Endothelial cell of umbilical vein (primary cell): ENCODE data around the gene MARVELD3. TPM values are rescaled to one million over a fixed set of nuclear protein-coding genes. Genes with fewer than 3 reads are reported as not detected.

Experiments
- BruUV-seq: library from RNA; stranded (reverse); fragments of 400-500 nt; replicated peaks from 2 replicates; lab custom pipeline; 2021; lab: Mats Ljungman, UMichigan
- CTCF ChIA-PET: fragments of 300-600, 350-600 bp; sonication (Branson Sonifier 250); formaldehyde crosslinking; loops from one replicate; lab custom pipeline; 2021; ENCODE audit warnings: antibody characterized with exemption, inconsistent platforms; lab: Charles Lee
- POLR2A ChIA-PET: fragments of 300-600, 350-600 bp; sonication (Branson Sonifier 250); formaldehyde crosslinking; loops from one replicate; lab custom pipeline; 2021; ENCODE audit warnings: antibody characterized with exemption, inconsistent platforms; lab: Charles Lee
- DNase-seq: peaks from one replicate; pipeline ENCODE4 v3.0.0-alpha.2; 2011; ENCODE audit warnings: low read depth, low spot score
- FAIRE-seq: peaks from 2 replicates; lab custom pipeline; 2011; peaks lifted over from hg19 to GRCh38; lab: Jason Lieb, UNC
- H2AFZ ChIP-seq: 2 replicates; pipeline ENCODE4 v1.6.0; 2012; ENCODE audit warnings: low read depth, low read length, control low read depth, inconsistent platforms
- H3K27ac ChIP-seq: 2 replicates; pipeline ENCODE4 v1.5.1; 2011; ENCODE audit warnings: low read depth, mild to moderate bottlenecking, control low read depth, low read length, moderate library complexity; ENCODE audit not compliant: insufficient read depth
- H3K27me3 ChIP-seq, 2 experiments: 2 replicates each; pipeline versions ENCODE4 v1.6.0 to v1.6.1; 2011; ENCODE audit warnings: low read length in 2 of 2, mixed read lengths in 1 of 2; ENCODE audit not compliant: control insufficient read depth in 2 of 2, insufficient read depth in 2 of 2
- H3K36me3 ChIP-seq, 2 experiments: 2 replicates in 1 of 2; 3 replicates in 1 of 2; pipeline ENCODE4 v1.5.1; 2011; ENCODE audit warnings: low read length in 2 of 2, mild to moderate bottlenecking in 1 of 2, moderate library complexity in 1 of 2; ENCODE audit not compliant: control insufficient read depth in 2 of 2, insufficient read depth in 2 of 2; ENCODE audit errors: extremely low read depth in 1 of 2
- H3K4me1 ChIP-seq: 3 replicates; pipeline ENCODE4 v1.5.1; 2011; ENCODE audit warnings: mild to moderate bottlenecking, low read length; ENCODE audit not compliant: control insufficient read depth, insufficient read depth; ENCODE audit errors: extremely low read depth
- H3K4me2 ChIP-seq: 2 replicates; pipeline ENCODE4 v1.6.1; 2011; ENCODE audit warnings: low read length, control low read depth, mixed read lengths; ENCODE audit not compliant: insufficient read depth
- H3K4me3 ChIP-seq, 3 experiments: fragments of 200-600 bp in 1 of 3; sonication (generic), shearing (Covaris generic) in 1 of 3; replicated peaks in 1 of 3; 2 replicates each; pipeline ENCODE4 v1.5.1; 2011 to 2016; ENCODE audit warnings: control low read depth in 3 of 3, low read length in 3 of 3, mild to moderate bottlenecking in 2 of 3, inconsistent platforms in 1 of 3, low read depth in 1 of 3, moderate library complexity in 1 of 3; ENCODE audit not compliant: insufficient read depth in 1 of 3
- H3K79me2 ChIP-seq: 2 replicates; pipeline ENCODE4 v1.6.0; 2012; ENCODE audit warnings: low read length, inconsistent platforms; ENCODE audit not compliant: control insufficient read depth, insufficient read depth
- H3K9ac ChIP-seq: replicated peaks from 2 replicates; pipeline ENCODE3; 2011; ENCODE audit warnings: low read length, control low read depth; ENCODE audit not compliant: insufficient read depth; ENCODE audit errors: extremely low read depth
- H3K9me1 ChIP-seq: replicated peaks from 3 replicates; pipeline ENCODE4 v1.6.0; 2011; ENCODE audit warnings: mild to moderate bottlenecking, low read length; ENCODE audit not compliant: control insufficient read depth, insufficient read depth; ENCODE audit errors: extremely low read depth
- H3K9me3 ChIP-seq: replicated peaks from 2 replicates; pipeline ENCODE4 v1.5.1; 2012; ENCODE audit warnings: low read length, inconsistent platforms; ENCODE audit not compliant: control insufficient read depth, insufficient read depth
- H4K20me1 ChIP-seq: replicated peaks from 2 replicates; pipeline ENCODE3; 2011; ENCODE audit warnings: mild to moderate bottlenecking, low read length; ENCODE audit not compliant: control insufficient read depth, insufficient read depth; ENCODE audit errors: extremely low read depth
- EZH2 ChIP-seq: IDR thresholded peaks from 2 replicates; pipeline ENCODE4 v1.6.1; 2012; ENCODE audit warnings: borderline replicate concordance, low read depth, mild to moderate bottlenecking, moderate library complexity, low read length, inconsistent platforms; ENCODE audit not compliant: severe bottlenecking
- FOS ChIP-seq: IDR thresholded peaks from 2 replicates; pipeline ENCODE4 v1.6.1; 2011; ENCODE audit warnings: mild to moderate bottlenecking, low read length, moderate library complexity, borderline replicate concordance; ENCODE audit not compliant: insufficient read depth
- GATA2 ChIP-seq: IDR thresholded peaks from 2 replicates; pipeline ENCODE4 v1.7.0; 2011; ENCODE audit warnings: low read depth, mild to moderate bottlenecking, moderate library complexity, mixed read lengths, low read length; ENCODE audit not compliant: insufficient read length, insufficient read depth
- JUN ChIP-seq: IDR thresholded peaks from 2 replicates; pipeline ENCODE4 v1.6.1; 2011; ENCODE audit warnings: borderline replicate concordance, low read depth; ENCODE audit not compliant: insufficient read length, insufficient read depth
- MAX ChIP-seq: IDR thresholded peaks from 2 replicates; pipeline ENCODE4 v1.6.1; 2011; ENCODE audit not compliant: insufficient read depth, insufficient read length
- MYC ChIP-seq: IDR thresholded peaks from one replicate; pipeline ENCODE4 v1.6.1; 2011; ENCODE audit warnings: mild to moderate bottlenecking, low read depth, low read length
- POLR2A ChIP-seq: IDR thresholded peaks from 2 replicates; pipeline ENCODE4 v1.6.1; 2012; ENCODE audit warnings: low read depth, mild to moderate bottlenecking, control low read depth, low read length
- POLR2AphosphoS5 ChIP-seq: IDR thresholded peaks from 2 replicates; pipeline ENCODE4 v1.6.1; 2012; ENCODE audit warnings: low read depth, mild to moderate bottlenecking, control low read depth, low read length, moderate library complexity; ENCODE audit not compliant: insufficient read depth
- dilution Hi-C: fragments of 300-500 bp; cut with MboI; formaldehyde crosslinking; loops from one replicate; pipeline ENCODE4 v1.15.0; 2019; ENCODE audit warnings: low sequenced_read_pairs; ENCODE audit not compliant: extremely low pct_ligation_motif_present
- intact Hi-C: fragments of 100-400 bp; cut with micrococcal nuclease; formaldehyde crosslinking; loops from one replicate; pipeline ENCODE4 v1.10.0; 2022
- polyA plus RNA-seq, 4 experiments: library from polyadenylated mRNA; depleted of rRNA in 3 of 4; stranded (reverse) in 3 of 4; unstranded in 1 of 4; fragments of >200 nt; gene quantifications; 2 replicates each; pipeline versions ENCODE4 v1.2.1 to v1.2.3, GENCODE V29; 2011 to 2012; ENCODE audit warnings: missing spikeins in 1 of 4
- total RNA-seq: library from RNA; stranded (reverse); gene quantifications from 2 replicates; pipeline ENCODE4 v1.2.3, GENCODE V29; 2021
- TF ChIP-seq, protein P1 (sequence below), 2 donors: IDR thresholded peaks; 1 replicate in 1 of 2; 2 replicates in 1 of 2; pipeline ENCODE4 v1.5.1; 2011; ENCODE audit warnings: low read length in 2 of 2, mild to moderate bottlenecking in 2 of 2, moderate library complexity in 2 of 2, control low read depth in 1 of 2, inconsistent platforms in 1 of 2, low read depth in 1 of 2; ENCODE audit not compliant: insufficient read depth in 1 of 2; ENCODE audit errors: extremely low read depth in 1 of 2

The MARVELD3 gene
- total and polyA plus RNA-seq, 2 donors (not counting 3 experiments of a cell fraction or from before 2014, with no cell fraction given): not detected

DNA sequence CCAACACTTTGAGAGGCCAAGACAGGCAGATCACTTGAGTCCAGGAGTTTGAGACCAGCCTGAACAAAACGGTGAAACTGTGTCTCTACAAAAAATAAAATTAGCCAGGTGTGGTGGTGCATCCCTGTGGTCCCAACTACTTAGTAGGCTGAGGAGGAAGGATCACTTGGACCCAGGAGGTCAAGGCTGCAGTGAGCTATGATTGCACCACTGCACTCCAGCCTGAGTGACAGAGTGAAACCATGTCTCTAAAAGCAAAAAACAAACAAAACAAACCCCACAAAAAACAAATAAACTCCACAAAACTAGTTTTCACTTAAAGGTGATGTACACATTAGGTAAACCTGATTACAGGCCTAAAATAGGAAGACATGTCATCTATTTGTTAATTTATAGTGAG, 40.3 kb downstream of the MARVELD3 start:
- Histone ChIP-seq H3K9me3 (no peaks in the 10 kb centered on the region), H3K4me3 (no peak overlapping the region), H3K36me3 (peaks cover 8 to 9% of the 10 kb centered on the region in 2 experiments), H3K9me1 (no peaks in the 10 kb centered on the region), H2AFZ (no peak overlapping the region), H3K9ac (no peak overlapping the region), H3K4me2 (no peak overlapping the region), H3K4me1 (no peaks in the 10 kb centered on the region), H4K20me1 (no peaks in the 10 kb centered on the region), H3K27ac (no peak overlapping the region), H3K27me3 (no peaks in the 10 kb centered on the region), H3K79me2 (no peaks in the 10 kb centered on the region)
- CTCF ChIA-PET: no interaction called here
- intact Hi-C loops: no loop called here
- no peak for DNase-seq
- no peak for FAIRE-seq
- POLR2A ChIA-PET: no interaction called here
- dilution Hi-C loops: no loop called here
- TF ChIP-seq, protein P1, sequence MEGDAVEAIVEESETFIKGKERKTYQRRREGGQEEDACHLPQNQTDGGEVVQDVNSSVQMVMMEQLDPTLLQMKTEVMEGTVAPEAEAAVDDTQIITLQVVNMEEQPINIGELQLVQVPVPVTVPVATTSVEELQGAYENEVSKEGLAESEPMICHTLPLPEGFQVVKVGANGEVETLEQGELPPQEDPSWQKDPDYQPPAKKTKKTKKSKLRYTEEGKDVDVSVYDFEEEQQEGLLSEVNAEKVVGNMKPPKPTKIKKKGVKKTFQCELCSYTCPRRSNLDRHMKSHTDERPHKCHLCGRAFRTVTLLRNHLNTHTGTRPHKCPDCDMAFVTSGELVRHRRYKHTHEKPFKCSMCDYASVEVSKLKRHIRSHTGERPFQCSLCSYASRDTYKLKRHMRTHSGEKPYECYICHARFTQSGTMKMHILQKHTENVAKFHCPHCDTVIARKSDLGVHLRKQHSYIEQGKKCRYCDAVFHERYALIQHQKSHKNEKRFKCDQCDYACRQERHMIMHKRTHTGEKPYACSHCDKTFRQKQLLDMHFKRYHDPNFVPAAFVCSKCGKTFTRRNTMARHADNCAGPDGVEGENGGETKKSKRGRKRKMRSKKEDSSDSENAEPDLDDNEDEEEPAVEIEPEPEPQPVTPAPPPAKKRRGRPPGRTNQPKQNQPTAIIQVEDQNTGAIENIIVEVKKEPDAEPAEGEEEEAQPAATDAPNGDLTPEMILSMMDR (IDR thresholded peaks at IDR 0.05; ENCODE audit: extremely low read depth in 1 of 2, insufficient read depth in 1 of 2, low read depth in 1 of 2, low read length in 2 of 2): no peak
- TF ChIP-seq EZH2 (no peak), POLR2A (no peak), GATA2 (no peak), JUN (no peak), POLR2AphosphoS5 (no peak), MAX (no peak), FOS (no peak), MYC (no peak)
- no TSS peak for BruUV-seq
